Lung (tissue), 16 donors: ENCODE data around the gene UBE4A. TPM values are rescaled to one million over a fixed set of nuclear protein-coding genes. Genes with fewer than 3 reads are reported as not detected.

ENCODE experiments used
- ATAC-seq: fragments of 200-7000 bp; cut with Tn5 transposase; one replicate; pipeline ENCODE4 v1.9.1; 2020; ENCODE audit warnings: moderate number of reproducible peaks; ENCODE audit not compliant: insufficient read depth, low FRiP score
- DNase-seq, 3 donors: peaks; one replicate each; pipeline ENCODE4 v3.0.0-alpha.2; 2013 to 2017
- H3K27ac ChIP-seq, 2 donors: one replicate each; pipeline ENCODE4 v1.5.1; 2013; ENCODE audit warnings: mild to moderate bottlenecking in 2 of 2, moderate library complexity in 2 of 2, control low read depth in 1 of 2, inconsistent platforms in 1 of 2, low read depth in 1 of 2, low read length in 1 of 2
- H3K27me3 ChIP-seq, 3 donors: one replicate each; pipeline ENCODE4 v1.5.1; 2013; ENCODE audit warnings: low read length in 2 of 3; ENCODE audit not compliant: control insufficient read depth in 3 of 3, insufficient read depth in 3 of 3
- H3K36me3 ChIP-seq, 4 donors: one replicate each; pipeline ENCODE4 v1.5.1; 2013; ENCODE audit warnings: low read length in 4 of 4, mild to moderate bottlenecking in 1 of 4, moderate library complexity in 1 of 4; ENCODE audit not compliant: control insufficient read depth in 4 of 4, insufficient read depth in 4 of 4
- H3K4me1 ChIP-seq, 5 donors: one replicate each; pipeline ENCODE4 v1.5.1; 2013; ENCODE audit warnings: low read length in 5 of 5, mild to moderate bottlenecking in 2 of 5, moderate library complexity in 1 of 5; ENCODE audit not compliant: control insufficient read depth in 5 of 5, insufficient read depth in 5 of 5
- H3K4me3 ChIP-seq: one replicate; pipeline ENCODE4 v1.5.1; 2013; ENCODE audit warnings: mild to moderate bottlenecking, control low read depth, moderate library complexity
- H3K9ac ChIP-seq, 2 donors: one replicate each; pipeline ENCODE4 v1.5.1; 2013; ENCODE audit warnings: low read length in 2 of 2, control low read depth in 1 of 2; ENCODE audit not compliant: insufficient read depth in 1 of 2
- H3K9me3 ChIP-seq, 4 donors: one replicate each; pipeline ENCODE4 v1.5.1; 2013; ENCODE audit warnings: low read length in 3 of 4, mild to moderate bottlenecking in 1 of 4, moderate library complexity in 1 of 4; ENCODE audit not compliant: control insufficient read depth in 4 of 4, insufficient read depth in 3 of 4
- WGBS, 2 donors: extraction: QIAGEN DNeasy Blood & Tissue Kit; methylation state at CpG; one replicate each; pipeline ENCODE4 v1.1.7; 2013; 5-methylcytosine and 5-hydroxymethylcytosine counted together
- long read RNA-seq, 5 donors: transcript quantifications; one replicate each; lab custom pipeline, GENCODE V29; 2026
- polyA plus RNA-seq, 2 donors: library from polyadenylated mRNA; stranded (reverse); fragments of 200-250 nt; gene quantifications; one replicate each; pipeline ENCODE4 v1.2.1, GENCODE V29; 2013
- total RNA-seq, 2 donors: library from RNA; depleted of rRNA in 1 of 2; stranded (reverse); fragments of >200 nt in 1 of 2; gene quantifications; one replicate each; pipeline ENCODE4 v1.2.1, GENCODE V29; 2014 to 2021
- TF ChIP-seq, protein P1 (sequence below): IDR thresholded peaks from 2 replicates; pipeline ENCODE4 v1.5.1; 2012; ENCODE audit warnings: mild to moderate bottlenecking; ENCODE audit errors: control extremely low read depth, extremely low read depth
- donor health status: control.
- donor health status: control.
- donor health status: Bipolar disorder and iron deficiency.
- donor health status: healthy.
- donor health status: DM: yes; HTN: yes; CAD: no.

Gene UBE4A, protein sequence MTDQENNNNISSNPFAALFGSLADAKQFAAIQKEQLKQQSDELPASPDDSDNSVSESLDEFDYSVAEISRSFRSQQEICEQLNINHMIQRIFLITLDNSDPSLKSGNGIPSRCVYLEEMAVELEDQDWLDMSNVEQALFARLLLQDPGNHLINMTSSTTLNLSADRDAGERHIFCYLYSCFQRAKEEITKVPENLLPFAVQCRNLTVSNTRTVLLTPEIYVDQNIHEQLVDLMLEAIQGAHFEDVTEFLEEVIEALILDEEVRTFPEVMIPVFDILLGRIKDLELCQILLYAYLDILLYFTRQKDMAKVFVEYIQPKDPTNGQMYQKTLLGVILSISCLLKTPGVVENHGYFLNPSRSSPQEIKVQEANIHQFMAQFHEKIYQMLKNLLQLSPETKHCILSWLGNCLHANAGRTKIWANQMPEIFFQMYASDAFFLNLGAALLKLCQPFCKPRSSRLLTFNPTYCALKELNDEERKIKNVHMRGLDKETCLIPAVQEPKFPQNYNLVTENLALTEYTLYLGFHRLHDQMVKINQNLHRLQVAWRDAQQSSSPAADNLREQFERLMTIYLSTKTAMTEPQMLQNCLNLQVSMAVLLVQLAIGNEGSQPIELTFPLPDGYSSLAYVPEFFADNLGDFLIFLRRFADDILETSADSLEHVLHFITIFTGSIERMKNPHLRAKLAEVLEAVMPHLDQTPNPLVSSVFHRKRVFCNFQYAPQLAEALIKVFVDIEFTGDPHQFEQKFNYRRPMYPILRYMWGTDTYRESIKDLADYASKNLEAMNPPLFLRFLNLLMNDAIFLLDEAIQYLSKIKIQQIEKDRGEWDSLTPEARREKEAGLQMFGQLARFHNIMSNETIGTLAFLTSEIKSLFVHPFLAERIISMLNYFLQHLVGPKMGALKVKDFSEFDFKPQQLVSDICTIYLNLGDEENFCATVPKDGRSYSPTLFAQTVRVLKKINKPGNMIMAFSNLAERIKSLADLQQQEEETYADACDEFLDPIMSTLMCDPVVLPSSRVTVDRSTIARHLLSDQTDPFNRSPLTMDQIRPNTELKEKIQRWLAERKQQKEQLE
- total RNA-seq (10 to 100 TPM; 37.5 to 53.2 TPM), polyA plus RNA-seq (10 to 100 TPM; 14.9 to 18.2 TPM)
- long read RNA-seq, donor 1, full-length matches to known transcripts, result 5 of 13 reads
- long read RNA-seq, donor 1, partial matches to known transcripts, result 8 of 13 reads
- long read RNA-seq, donor 1, other reads (novel, unspliced or antisense), result 0 of 13 reads
- long read RNA-seq, donor 2, partial matches to known transcripts, result 6 of 6 reads
- long read RNA-seq, donor 2, other reads (novel, unspliced or antisense), result 0 of 6 reads
- long read RNA-seq, donor 3, partial matches to known transcripts, result 36 of 36 reads
- long read RNA-seq, donor 3, other reads (novel, unspliced or antisense), result 0 of 36 reads
- long read RNA-seq, donor 4, partial matches to known transcripts, result 5 of 5 reads
- long read RNA-seq, donor 4, other reads (novel, unspliced or antisense), result 0 of 5 reads
- long read RNA-seq, donor 5, full-length matches to known transcripts, result 1 of 18 reads
- long read RNA-seq, donor 5, partial matches to known transcripts, result 17 of 18 reads
- long read RNA-seq, donor 5, other reads (novel, unspliced or antisense), result 0 of 18 reads

DNA sequence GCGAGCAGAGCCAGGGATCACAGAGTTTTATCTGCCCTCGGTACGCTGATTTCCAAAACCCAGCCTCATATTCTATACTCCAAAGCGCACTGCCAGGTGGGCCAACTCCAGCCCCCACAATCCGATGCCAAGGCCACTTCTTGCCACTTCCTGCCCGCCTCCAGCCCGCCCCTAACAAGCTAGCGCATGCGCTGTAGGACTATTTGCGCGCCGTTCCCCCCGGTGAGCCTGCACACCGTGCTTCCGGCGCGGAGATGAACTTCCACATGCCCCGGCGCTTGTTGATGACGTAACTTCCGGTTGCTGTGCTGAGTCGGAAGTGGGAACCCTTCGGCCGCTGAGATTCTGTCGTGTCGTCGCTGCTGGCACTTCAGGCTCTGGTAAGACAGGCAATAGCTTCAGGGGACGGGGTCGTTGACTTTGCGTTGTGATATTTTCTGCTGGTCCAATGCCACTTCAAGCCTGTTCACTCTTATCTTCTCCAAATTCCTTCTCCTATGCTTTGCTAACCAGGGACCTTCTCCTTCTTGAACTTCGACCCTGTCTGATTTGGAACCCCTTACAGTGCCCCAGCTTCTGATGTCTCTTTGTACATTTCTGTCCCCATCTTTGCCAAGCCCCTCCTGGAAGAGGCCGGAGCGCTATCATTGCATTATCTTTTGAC is at the start of gene UBE4A:
TSS of gene UBE4A (plus strand) at position 306 of the 664 bp plus-strand sequence. CDS start 5,481 bp downstream, outside the sequence.
- no peaks in the 10 kb centered on the region for H3K9me3 ChIP-seq
- TF ChIP-seq, protein P1, sequence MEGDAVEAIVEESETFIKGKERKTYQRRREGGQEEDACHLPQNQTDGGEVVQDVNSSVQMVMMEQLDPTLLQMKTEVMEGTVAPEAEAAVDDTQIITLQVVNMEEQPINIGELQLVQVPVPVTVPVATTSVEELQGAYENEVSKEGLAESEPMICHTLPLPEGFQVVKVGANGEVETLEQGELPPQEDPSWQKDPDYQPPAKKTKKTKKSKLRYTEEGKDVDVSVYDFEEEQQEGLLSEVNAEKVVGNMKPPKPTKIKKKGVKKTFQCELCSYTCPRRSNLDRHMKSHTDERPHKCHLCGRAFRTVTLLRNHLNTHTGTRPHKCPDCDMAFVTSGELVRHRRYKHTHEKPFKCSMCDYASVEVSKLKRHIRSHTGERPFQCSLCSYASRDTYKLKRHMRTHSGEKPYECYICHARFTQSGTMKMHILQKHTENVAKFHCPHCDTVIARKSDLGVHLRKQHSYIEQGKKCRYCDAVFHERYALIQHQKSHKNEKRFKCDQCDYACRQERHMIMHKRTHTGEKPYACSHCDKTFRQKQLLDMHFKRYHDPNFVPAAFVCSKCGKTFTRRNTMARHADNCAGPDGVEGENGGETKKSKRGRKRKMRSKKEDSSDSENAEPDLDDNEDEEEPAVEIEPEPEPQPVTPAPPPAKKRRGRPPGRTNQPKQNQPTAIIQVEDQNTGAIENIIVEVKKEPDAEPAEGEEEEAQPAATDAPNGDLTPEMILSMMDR, result no peak
- ATAC-seq (peak; percentile 89), DNase-seq (peak; percentile 93 to 97 (median 96))
- peaks cover 0 to 1% (median 0%) of the 10 kb centered on the region in 4 donors for H3K36me3 ChIP-seq
- H3K4me3 ChIP-seq, result peak within 1 kb of the TSS; percentile 63
- H3K27me3 ChIP-seq, result peaks cover 0 to 5% (median 0%) of the 10 kb centered on the region in 3 donors
- peaks cover 0 to 10% (median 2%) of the 10 kb centered on the region in 5 donors for H3K4me1 ChIP-seq
- H3K27ac ChIP-seq, result peak within 1 kb of the TSS; percentile 47 to 55
- 3 to 5% methylated on average over 33 of the region's 33 CpGs for WGBS, 2 donors
- peak within 1 kb of the TSS; percentile 64 to 92 for H3K9ac ChIP-seq

DNA sequence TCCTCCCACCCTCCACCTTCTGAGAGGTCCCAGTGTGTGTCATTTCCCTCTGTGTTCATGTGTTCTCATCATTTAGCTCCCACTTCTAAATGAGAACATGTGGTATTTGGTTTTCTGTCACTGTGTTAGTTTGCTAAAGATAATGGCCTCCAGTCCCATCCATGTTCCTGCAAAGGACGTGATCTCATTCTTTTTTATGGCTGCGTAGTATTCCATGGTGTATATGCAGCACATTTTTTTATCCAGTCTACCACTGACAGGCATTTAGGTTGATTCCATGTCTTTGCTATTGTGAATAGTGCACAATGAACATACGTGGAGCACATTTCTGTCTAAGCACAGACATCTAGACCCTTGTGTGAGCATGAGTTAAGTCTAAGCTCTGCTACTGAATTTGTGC is 49.1 kb upstream of the UBE4A start:
- Histone ChIP-seq H3K9ac (no peak overlapping the region), H3K36me3 (no peaks in the 10 kb centered on the region), H3K27me3 (peaks cover 0 to 3% (median 0%) of the 10 kb centered on the region in 3 donors), H3K4me3 (no peak overlapping the region), H3K9me3 (no peaks in the 10 kb centered on the region), H3K27ac (no peak overlapping the region), H3K4me1 (peaks cover 0 to 4% (median 0%) of the 10 kb centered on the region in 5 donors)
- 94 to 96% methylated on average over 3 of the region's 3 CpGs for WGBS, 2 donors
- DNase-seq (no peak), ATAC-seq (no peak)
- TF ChIP-seq, protein P1, result no peak
